NCI-H748 treated with DMSO at 0.1 percent for 48 hours (cell line): ENCODE data around the gene SLC46A1.

Experiments
- DNase-seq: peaks from one replicate; lab custom pipeline; 2025; lab: John Stamatoyannopoulos, UW

The SLC46A1 gene

DNA sequence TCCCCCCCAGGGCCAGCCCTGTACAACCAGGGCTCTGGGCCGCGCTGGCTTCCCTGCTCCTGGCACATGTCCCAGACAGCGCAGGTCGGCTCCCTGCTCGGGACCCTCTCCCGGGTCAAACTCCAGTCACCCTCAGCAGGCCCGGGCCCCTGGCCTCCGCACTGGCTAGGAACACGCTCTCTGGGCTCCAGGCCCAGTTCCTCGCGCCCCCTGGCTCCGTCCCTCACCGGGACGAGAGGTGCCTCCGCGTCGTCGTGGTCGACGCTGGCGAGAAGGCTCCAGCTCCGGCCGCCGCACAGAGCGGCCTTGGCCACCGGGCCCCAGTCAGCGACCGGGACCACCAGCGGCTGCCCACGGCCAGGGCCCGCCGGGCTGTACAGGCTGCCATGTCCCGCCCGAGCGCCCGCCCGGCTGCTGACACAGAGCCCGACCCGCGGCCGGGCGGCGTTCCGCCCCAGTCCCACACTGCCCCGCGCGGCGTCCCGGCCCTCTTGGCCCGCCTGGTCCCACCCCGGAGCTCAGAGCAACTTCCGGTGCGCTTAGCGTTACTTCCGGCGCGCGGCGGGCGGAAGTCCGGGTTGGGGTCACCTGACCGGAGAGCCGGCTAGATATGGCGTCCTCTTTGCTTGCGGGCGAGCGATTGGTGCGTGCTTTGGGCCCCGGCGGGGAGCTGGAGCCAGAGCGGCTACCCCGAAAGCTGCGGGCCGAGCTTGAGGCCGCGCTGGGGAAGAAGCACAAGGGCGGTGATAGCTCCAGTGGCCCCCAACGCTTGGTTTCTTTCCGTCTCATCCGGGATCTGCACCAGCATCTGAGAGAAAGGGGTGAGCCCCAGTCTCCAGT, 48.7 kb downstream of the SLC46A1 start, which contains the start of gene POLDIP2:
Gene POLDIP2, minus strand, starts transcription at position 467 of the 840 bp plus-strand sequence. Its CDS starts 79 bp downstream, at position 388.
- peak; percentile 84 for DNase-seq

DNA sequence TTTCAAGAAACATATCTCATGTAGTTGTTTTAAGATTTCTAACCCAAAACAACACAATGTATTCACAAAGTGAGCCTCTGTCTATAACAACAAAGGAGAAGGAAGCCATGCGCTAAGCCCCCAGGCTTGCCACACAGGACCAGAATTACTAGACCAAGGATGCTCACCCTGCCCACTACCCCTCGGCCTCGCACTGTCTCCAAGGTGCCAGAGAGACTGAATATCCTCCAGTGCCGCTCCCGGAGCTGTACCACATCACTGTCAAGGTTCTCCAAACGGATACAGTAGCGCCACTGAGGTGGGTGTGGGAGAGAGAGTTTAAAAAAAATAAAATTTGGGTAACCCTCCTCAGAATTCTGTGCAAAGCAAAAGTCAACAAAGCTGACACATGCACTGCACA, 55.7 kb downstream of the SLC46A1 start:
- DNase-seq, result no peak

DNA sequence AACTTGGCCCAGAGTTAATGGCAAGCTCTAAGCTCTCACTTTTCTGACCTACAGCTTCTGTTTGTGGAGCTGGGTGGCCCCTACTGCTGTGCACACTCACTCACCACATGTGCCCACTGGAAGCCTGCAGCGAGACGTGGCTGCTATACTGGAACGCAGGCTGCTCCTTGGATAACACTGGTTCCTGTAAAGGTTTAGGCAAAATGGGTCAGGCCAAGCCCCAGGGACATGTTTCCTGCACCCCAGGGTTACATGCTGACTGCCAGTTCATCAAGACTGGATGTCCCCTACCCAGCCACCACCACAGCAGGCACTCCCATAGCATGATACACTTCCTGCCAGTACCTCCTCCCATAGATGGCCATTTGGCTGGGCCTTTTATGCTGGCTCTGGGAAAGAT, 57.0 kb downstream of the SLC46A1 start:
- DNase-seq, result no peak

DNA sequence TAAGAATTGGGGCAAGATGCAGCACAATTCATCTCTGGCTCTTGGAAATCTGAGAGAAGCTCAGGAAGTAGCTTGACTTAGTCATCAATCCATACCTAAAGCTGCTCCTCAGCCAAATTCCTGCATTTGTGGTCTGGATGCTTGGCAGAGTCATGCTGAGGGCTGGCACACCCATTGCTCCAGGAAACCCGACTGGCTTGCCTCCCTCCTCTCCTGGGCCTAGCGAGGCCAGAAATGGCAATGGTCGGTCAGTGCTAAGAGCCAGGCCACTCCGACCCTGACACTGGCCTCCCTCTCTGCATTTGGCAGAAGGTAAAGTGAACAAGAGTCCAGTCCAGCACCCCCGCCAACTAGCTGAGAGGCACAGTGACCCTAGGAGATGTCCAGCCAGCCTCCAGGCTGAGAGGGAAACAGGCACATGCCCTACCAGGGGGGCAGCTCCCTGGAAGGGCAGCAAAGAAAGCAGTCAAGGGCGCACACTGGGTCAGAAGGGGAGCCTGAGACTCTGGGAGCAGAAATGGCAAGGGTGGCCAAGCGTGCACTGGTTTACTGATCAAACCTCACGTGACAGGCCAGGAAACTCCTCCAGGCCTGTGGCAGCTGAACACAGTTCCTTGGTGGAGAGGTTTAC, 58.6 kb downstream of the SLC46A1 start:
- no peak for DNase-seq

DNA sequence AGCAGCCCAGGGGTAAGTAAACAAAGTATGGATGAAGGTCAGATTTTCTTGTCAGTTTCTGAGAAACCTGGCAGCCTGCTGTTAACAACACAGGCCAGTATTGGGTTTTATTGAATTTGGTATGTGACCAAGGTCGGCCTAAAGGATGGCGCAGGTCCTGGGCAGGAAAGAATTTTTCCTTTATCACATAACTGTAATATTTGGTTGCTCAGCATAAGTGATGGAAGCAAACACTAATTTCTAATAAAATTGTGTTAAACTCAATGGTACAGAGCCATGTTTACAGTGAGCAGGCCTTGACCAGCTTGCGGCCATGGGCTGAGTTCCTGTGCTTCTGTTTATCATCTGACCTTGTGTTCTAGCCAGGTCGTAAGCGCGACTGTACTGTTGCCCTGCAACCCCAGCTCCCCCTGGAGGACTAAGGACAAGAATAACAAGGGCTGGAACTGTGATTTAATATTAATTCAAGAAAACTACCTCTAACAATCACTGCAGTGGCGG, 59.2 kb downstream of the SLC46A1 start:
- no peak for DNase-seq

DNA sequence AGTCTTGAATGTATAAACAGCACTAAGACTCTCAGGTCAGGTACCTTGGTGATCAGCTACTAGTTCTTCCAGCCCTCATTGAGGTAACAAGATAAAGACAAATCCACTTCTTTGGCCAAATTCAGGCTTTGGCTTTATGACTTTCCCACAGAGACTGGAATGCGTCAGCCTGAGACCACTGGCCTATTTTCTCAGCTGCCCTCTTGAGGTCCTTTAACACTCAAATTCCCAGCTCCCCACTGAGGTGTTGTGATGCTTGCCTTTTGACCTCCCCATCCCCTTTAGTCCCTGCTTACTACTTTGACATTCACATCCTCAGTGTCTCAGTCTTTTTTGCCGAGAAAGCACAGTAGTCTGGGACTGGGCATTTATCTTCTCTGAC, 59.8 kb downstream of the SLC46A1 start:
- no peak for DNase-seq

DNA sequence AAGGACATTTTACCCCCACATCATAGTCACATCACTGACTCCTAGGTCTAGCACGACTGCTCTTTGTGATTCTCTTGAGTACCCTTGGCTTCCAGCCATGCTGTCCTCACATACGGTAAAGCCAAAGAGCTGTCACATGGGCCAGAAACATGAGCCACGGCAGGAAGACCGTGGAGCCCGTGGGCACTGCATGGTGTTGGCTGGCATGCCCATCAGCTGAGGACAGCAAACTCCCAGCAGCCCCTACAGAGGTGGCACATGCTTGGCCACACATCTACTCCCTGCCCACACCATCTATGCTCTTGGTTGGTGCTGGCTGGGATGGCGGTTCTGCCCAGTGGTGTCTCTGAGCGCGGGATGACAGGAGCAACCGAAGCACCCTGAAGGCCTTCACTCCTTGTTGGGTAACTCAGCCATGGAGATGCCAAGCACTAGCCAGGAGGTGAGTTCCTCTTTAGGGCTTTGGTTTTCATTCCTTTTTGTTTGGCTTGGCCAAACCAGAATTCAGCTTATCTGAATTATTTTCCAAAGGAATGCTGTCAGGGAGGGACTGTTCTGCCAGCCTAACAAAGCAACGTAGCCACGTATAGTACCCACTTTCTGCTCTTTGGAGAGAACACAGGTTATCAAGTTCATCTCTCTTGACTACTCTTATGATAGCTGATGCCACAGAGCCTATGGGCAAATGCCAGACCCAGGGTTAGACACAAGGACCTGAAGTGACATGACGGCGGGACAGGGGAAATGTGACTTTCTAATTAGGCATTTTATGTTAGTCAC, 60.4 kb downstream of the SLC46A1 start:
- no peak for DNase-seq
